ENCODE data around the gene RAP1GAP.
"Not testable (repeated sequence)": the region's sequence is repeated elsewhere in the genome, so short reads cannot be mapped to it uniquely, and the experiment has no call there.

RAP1GAP gene

DNA sequence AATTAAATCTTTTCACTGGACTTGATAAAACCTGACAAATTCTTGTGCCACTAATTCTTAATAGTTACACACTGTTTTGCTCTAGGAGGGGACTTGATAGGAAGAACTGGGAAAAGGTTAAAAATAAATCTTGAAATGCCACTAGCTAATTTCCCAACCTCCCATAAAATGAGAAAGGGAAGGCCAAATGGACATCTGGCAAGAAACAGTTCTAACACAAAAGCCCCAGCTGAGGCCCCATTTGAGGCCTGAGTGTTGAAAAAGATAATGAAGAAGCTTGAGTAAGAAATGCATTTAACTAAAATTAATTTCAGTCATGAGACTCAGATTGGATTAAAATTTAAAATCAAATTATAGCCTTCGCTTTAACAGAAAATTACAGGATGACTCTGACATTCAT, 11.2 kb upstream of the RAP1GAP start:
- H3K4me3 ChIP-seq (ENCODE audit: low read depth, low read length): no peak overlapping the region

DNA sequence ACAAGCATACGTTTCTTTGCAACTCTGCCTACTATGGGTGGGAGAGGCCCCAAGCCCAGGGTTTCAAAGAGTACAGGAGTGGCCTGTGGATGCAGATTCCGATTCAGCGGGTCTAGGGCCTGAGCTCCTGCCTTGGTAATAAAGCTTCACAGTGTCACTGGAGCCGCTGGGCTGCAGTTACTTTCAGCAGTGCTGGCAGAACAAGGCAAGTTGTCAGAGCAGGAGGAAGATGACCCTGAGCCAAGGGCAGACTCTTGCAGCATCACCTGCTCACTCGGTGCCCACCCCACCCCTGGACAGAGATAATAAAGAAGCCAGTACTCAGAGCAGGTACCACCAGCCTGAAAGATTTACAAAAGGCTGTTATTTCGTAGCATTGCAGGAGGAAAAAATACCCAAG, 8.0 kb upstream of the RAP1GAP start:
- no peak overlapping the region for H3K4me3 ChIP-seq (ENCODE audit: low read depth, low read length)

DNA sequence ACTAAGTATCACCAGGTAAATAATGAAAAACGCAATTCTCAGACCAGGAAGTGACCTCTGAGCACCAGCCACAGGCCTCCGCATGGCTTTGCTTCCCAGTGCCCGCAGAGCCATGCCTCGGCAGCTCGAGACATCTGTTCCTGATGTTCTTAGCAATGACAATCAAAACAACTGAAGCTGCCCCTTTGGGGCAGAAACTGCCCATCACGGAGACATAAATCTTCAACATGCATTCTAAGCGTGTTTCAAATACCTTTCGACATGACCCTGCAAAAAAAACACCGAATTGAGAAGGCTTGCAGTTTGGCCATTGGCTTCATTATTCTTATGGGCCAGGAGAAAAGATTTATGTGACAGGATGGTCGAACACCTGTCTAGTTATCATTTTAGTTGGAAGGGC, 5.8 kb upstream of the RAP1GAP start:
- H3K4me3 ChIP-seq (ENCODE audit: low read depth, low read length): no peak overlapping the region

DNA sequence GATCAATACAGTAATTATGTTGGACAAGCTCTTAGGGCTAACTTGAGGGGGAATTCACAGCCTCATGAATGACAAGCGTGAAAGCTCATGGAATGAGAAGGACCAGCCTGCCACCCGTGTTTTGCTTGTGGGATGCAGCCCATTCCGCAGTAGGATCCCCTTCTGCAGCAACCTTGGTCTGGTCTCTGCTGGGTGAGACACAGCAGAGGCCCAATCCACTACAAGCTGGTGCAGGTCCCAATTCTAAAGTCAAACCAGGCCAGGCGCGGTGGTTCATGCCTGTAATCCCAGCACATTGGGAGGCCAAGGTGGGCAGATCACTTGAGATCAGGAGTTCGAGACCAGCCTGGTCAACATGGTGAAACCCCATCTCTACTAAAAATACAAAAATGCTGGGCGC, 4.7 kb upstream of the RAP1GAP start:
- not testable (repeated sequence) for H3K4me3 ChIP-seq (ENCODE audit: low read depth, low read length)

DNA sequence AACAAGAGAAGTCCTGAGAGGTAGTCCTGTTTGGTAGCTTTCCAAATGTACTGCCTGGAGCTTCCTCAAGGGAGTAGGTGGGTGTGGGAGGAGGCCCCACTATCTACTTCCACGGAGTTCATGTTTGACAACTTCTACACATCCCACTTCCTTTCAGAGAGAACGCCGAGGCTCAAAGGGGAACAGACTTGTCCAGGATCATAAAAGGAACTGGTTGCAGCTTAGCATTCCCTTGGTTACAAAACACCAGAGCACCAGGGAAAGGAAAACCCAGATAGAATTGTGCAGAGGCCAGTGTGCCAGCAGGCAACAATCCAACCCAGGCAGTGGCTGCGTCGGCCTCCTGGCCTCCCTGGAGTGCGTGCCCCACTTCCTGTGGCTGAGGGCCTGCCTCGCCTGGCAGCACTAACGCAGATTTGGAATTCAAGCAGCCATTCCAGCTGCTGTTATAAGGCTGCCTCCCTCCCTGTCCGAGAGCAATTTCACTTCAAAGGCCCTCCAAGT, 4.2 kb upstream of the RAP1GAP start:
- no peak overlapping the region for H3K4me3 ChIP-seq (ENCODE audit: low read depth, low read length)

DNA sequence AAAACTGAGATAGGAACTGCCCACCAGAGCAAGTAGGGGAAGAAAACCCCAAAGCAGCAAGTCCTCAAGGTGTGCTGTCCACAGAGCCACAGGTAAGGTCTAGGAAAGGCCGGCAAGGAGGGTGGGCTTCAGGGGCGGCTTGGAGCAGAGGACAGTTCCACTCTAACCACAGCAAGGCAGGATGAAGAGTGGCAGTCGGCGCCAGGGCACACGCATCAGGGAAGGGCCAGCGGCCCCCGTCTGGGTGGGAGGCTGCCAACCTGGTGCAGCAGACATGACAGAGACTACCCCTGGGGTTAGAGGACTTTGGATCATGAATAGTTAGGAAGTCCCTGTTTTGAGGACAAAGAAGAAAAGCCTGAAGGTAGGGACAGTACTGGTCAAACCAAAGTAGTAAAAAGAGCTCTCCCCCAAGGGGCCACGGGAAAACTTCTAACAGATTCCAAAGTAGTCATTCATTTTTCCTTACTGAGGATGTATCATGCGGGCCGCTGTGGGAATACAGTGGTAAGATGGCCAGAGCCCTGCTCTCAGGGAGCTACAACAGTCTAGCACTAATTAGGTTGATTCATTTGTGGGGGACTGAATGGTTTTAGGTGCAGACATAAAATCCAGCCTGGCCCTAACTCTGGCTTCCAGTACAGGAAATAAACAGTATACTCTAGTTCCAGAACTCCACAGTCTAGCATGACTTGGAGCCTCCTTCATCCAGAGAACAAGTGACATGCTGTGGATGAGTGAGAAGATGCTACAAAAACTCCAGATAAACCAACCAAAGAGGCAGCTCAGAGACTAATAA, 3.5 kb upstream of the RAP1GAP start:
- no peak overlapping the region for H3K4me3 ChIP-seq (ENCODE audit: low read depth, low read length)

DNA sequence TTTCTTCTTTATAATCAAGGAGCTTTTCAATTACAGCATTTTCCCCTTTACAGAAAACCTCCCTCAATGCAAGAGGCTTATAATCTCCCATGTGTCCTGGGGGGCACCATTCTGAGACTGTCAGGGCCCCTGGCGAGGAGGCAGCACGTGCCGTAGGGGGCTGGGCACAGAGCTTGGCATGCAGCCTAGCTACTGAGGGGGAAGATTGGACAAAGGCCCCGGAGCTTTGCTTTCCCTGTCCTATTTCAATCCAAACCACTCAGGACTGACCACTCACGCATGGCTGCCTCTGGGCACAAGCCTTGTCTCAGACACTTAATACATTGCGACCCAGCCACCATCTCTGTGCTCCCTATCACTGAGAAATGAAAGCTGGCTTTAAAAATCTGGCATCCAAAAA, 2.8 kb upstream of the RAP1GAP start:
- H3K4me3 ChIP-seq (ENCODE audit: low read depth, low read length): no peak overlapping the region

DNA sequence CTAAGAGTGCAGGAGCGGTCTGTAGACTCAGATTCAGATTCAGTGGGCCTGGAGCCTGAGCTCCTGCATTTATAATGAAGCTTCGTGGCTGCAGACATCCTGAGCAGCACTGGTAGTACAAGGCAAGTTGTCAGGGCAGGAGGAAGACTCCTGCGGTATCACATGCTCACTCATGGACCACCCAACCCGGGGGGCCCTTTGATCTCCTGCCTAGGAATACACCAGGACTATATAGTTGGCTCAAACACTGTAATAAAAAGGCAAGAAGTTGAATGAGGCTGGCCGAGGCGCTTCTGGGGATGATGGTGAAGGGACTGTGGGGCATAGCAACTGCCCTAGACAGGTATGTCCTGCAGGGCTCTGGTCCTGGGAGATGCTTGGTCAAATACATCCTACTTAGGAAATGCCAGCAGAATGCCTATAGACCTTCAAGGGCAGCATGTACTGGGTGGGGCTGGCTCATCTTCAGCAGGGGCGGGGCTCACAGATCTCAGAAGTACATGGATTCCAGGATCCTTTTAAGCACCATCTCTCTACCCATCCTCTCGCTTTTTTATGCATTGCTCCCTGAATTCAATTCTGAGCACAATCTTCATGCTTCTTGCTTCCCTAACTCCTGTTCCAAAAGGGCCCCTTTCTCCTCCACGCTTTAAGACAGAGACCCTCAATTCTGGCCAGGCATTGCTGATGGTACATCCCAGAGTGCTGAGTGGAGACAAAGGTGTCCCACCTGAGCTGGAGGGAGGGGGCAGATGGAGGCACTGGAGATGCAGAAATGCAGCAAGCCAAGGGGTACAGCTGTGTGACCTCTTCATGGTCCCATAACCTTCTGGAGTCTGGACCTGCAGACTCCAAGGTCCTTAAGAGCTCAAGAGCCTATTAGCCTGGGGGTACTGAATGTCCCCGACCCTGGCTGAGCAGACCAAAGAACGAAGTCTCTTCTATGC, 2.1 kb upstream of the RAP1GAP start:
- no peak overlapping the region for H3K4me3 ChIP-seq (ENCODE audit: low read depth, low read length)

DNA sequence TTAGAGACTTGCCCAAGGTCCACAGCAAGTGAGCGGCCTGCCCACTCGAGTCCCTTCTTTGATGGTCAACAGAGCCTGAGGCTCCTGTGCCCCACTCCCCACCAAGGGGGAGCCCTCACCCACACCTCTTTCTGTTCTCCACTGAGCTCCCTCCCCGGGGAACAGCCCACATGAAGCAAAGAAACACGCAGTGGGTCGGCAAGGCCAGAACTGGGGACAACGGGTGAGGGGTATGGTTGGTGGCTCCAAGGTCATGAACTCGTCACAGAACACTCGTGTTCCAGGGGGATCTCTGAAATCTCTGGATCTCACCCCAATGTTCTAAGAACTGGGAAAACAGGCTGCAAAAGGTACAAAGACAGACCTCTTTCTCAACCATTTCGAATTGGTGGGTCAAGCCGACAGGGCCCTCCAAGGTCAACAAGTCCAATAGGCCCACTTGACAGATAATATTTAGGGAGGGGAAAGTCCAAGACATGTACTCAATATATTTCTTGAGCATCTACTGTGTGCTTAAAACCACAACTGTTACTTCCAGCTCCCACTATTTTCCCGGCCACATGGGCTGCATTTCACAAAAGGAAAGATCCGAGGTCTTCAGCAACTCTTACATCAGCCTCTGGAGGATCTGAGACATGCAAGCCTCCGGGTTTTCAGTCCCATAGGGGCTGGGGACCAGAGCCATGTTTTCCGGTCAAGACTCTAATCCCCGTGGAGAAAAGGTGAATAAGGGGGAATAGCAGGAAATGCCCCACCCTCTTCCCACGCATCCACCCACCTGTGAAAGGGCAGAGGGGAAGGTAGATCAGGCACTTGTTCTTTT, 1.1 kb upstream of the RAP1GAP start:
- H3K4me3 ChIP-seq (ENCODE audit: low read depth, low read length): peak overlapping the region; percentile 54

DNA sequence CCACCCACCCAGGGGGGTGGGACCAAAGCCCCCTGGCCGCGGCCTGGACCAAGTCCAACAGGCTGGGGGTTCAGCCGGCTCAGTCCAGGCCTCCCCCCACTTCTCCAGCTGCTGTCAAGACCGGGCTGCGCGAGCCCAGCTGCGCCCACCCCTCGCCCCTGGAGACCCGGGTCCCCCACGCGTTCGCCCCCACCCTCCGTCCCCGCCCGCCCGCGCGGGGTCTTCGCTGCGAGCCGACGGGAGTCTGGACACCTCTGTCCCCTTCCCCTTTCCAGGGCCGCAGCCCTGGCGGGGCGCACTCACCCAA, 253 bp downstream of the RAP1GAP start:
- H3K4me3 ChIP-seq (ENCODE audit: low read depth, low read length): peak overlapping the region; percentile 54

DNA sequence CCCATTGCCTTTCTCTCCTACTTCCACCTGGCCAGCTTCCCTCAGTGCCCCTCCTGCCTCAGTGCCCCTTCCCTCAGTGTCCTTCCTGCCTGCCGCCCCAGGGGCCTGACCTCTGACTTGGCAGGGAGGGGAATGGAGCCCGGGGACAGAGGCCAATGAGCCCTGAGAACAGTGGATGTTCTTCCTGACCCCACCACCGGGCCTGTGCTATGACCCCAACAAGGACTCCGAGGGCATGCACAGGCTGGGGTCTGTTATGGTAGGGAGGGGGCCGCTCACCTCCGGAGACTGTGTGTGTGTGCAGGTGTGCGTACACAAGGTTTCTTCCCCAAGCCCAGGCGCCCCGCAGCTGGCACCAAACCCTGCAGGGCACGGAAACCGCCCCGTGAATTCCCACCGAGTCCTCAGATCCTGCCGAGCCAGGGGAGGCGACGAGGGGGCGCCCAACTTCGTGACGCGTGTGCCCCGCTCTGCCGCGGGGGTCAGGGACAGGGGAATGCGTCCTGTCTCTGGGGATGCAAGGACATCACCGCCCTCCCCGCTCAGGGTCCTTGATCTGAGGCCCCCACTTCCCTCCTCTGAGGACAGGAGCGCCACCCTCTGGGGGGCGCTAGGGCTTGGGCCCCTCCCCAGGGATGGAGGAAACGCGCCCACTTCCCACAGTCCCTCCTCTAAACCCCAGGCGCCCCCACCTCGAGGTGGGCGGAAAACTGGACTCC, 766 bp downstream of the RAP1GAP start:
- peak overlapping the region; percentile 54 for H3K4me3 ChIP-seq (ENCODE audit: low read depth, low read length)

DNA sequence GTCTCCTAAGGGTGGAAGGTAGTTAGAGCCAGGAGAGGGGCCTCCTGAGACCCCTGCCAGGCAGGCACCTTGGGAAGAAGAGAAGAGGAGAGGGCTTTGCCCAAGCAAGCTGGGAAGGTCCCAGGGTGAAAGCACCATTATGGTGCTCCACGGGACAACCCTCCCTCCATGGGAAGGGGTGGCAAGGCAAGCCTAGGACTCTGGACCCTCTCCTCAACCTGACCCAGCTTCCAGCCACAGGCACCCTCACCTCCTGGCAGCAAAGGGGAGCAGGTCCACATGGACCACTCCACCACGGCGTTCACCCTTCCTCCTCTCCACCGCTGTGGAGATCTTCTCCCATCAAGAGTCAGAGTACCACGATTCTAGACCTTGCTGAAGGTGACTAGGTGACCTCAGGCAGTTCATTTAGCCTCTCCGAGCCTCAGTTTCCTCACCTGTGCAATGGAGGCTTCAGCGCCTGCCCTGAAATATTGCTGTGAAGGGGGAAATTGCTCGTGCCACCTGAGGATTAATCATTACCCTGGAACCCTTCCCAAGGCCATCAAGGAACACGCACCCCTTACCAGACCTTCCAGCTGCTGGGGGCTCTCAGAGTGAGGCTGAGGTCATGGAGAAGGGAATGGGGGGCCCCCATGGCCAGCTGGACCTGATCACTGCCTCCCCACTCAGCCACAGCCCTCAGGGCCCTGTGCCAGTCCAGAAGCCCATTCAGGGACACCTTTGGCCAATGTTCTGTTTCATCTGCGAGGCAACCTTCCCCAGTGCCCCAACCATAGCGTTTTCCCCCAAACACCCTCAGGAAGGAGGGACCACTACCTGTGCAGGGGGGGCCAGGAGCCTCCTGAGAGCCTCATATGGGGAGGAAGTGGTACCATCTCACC, 1.6 kb downstream of the RAP1GAP start:
- no peak overlapping the region for H3K4me3 ChIP-seq (ENCODE audit: low read depth, low read length)

DNA sequence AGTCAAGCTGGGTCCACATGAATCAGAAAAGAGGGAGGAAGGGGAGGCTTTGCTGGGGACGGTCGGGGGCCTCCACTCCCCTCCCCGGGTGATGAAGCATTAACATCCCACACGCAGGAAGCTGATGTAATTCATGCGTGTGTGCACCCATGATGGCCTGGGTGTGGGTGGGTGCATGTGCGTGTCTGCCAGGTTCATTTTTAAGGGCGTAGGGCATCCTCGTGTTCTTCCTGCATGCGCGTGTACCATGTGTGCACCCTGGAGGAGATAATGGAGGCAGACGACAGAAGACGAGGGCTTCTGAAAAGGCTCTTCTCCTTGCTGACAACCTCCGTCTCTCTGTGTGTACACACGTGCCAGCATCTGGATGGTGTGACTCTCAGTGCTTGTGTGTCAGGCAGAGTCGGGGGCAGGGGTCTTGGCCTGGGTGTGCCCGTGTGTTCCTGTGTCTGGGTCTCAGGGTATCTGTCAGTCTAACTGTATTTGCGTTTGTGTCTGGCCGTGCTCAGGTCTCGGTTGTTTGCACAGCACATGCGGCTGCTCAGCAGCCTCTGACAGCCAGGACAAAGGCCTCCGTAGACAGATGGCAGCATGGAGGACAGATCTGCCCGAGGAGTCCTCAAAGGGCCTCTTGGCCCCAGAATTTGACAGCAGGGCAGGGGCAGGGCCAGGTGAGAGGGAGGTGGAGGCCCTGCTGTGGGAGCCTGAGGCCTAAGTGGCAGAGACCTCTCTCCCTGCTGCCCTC, 2.4 kb downstream of the RAP1GAP start:
- no peak overlapping the region for H3K4me3 ChIP-seq (ENCODE audit: low read depth, low read length)

DNA sequence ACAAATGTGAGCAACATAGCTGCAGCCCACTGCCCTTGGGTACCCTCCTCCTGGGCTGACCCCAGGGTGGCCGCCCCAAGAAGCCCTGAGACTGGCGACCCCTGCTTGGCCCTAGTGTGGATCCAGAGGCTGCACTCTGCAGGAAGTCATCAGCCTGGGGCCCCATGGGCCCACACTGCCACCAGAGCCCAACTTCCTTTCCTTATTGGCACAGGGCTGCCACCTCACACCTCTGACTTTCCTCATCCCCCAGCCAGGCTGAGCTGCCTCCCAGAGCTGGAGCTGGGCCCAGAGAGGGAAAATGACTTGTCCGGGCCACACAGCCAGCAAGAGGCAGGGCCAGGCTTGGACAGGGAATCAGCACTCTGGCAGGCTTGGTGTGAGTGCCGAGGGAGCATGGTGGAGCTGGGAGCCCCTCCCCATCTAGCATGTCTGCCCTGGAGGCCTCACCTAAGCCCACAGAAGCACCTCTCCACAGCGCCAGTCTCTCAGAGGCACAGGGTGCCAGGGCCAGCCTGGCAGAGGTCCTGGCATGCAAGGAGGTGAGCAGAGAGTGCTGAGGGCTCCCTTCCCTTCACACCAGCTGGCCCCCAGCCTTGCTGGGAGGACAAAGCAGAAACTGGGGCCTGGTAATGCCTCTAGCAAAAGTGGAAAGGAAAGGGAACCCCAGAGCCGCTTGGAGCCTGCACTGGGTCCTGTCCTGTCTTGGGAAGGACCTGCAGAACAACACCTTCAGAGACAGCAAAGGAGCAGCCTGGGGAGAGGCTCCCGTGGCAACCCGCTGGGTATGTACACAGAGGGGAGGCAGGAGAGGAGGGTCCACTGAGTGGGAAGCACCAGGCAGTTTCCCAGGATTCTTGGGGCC, 3.2 kb downstream of the RAP1GAP start:
- no peak overlapping the region for H3K4me3 ChIP-seq (ENCODE audit: low read depth, low read length)

DNA sequence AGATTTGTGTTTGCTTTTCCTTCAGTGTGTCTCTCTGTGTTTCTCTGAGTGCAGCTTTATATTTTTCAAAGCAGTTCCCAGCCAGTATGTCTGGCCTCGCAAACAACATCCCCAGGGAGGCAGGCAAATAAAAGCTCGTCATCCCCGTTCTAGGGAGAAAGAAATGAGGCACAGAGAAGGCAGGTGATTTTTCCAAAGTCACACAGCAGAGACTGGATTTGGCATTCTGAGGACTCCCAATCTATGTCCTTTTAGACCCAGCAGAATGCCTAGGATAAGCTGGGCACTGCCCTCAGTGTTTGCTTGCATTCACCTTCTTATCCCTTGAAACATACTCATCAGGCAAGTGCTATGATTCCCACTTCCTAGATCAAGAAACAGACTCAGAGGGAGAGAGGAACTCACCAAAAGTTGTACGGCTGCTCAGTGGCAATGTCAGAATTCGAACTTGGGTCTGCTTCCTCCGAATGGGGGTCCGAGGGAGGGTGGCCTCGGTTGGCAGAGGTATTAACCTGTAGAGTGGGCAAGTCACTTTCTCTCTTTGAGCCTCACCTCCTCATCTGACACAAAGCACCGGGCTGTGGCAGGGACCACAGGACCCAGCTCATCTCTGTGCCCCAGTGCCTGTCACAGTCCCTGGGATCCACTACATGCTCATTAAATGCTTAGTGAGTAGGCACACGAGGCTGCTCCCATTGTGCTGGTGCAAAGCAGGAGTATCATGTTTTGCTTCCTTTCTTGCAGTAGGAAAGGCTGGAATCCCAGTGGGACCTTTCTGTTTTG, 4.2 kb downstream of the RAP1GAP start:
- H3K4me3 ChIP-seq (ENCODE audit: low read depth, low read length): no peak overlapping the region

DNA sequence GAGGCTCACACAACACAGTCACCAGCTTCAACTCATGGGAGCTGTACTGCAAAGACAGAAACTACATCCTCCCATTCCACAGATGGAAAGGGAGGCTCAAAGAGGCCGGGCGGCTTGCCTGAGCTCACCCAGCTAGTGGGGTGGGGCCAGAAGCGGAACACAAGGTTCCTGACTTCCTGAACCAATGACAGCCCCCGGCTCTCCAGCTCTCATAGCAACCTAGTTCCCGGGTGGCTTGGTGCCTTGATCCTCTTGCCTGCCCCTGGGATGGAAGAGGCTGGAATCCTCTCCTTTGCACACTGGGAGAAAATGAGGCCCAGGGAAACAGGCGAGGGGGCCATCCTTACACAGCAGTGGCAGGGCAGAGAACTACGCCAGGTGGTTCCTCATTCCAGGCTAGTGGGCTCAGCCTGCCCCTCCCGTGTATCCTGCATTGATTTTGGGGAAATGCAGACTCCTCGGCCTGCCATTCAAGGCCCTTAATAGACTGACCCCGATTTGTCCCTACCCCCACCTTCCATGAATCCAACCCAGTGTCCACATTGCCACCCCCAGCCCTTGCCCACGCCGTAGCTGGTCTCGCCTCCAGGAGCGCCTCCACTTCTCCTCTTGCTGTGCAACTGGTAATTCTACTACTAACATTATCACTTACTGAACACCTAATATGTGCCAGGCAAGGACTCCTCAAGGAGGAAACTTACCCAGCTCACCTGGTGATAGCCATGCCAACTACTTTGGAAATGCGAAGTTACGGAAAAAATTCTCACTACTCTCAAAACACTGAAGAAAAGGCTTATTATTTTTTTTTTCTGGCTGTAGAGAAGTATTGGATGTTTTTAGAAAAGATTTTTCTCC, 5.0 kb downstream of the RAP1GAP start:
- no peak overlapping the region for H3K4me3 ChIP-seq (ENCODE audit: low read depth, low read length)

Measured in iPS-11a (cell line).